Panc1 (cell line): ENCODE results near the gene SPATC1L. TPM values are rescaled to one million over a fixed set of nuclear protein-coding genes. Genes with fewer than 3 reads are reported as not detected.

Source experiments
- ATAC-seq: fragments of 200-7000 bp; cut with Tn5 transposase; 2 replicates; pipeline ENCODE4 v1.9.1; 2020; ENCODE audit warnings: mild to moderate bottlenecking, moderate library complexity
- BruUV-seq: library from RNA; stranded (reverse); fragments of 400-500 nt; replicated peaks from 2 replicates; lab custom pipeline; 2021; lab: Mats Ljungman, UMichigan
- CTCF ChIA-PET: fragments of 300-600 bp; sonication (Branson Sonifier 250); formaldehyde crosslinking; loops from one replicate; lab custom pipeline; 2022; ENCODE audit warnings: antibody characterized with exemption; lab: Charles Lee
- POLR2A ChIA-PET: fragments of 300-600 bp; sonication (Branson Sonifier 250); formaldehyde crosslinking; loops from one replicate; lab custom pipeline; 2022; ENCODE audit warnings: antibody characterized with exemption; lab: Charles Lee
- DNase-seq: peaks from one replicate; pipeline ENCODE4 v3.0.0-alpha.2; 2010; ENCODE audit warnings: low read depth, low spot score
- H3K27ac ChIP-seq: 2 replicates; pipeline ENCODE4 v1.5.1; 2011; ENCODE audit warnings: mild to moderate bottlenecking, low read length, inconsistent platforms
- H3K27me3 ChIP-seq: fragments of 200-500 bp; sonication (Bioruptor generic); 2 replicates; pipeline ENCODE4 v1.6.0; 2014; ENCODE audit warnings: low read length, inconsistent platforms; ENCODE audit not compliant: control insufficient read depth, insufficient read depth
- H3K36me3 ChIP-seq: fragments of 200-500 bp; sonication (Bioruptor generic); 2 replicates; pipeline ENCODE4 v1.5.1; 2014; ENCODE audit warnings: inconsistent platforms, mild to moderate bottlenecking, low read length, moderate library complexity; ENCODE audit not compliant: control insufficient read depth, insufficient read depth
- H3K4me1 ChIP-seq: 2 replicates; pipeline ENCODE4 v1.5.1; 2011; ENCODE audit warnings: inconsistent platforms, mild to moderate bottlenecking, low read length, moderate library complexity; ENCODE audit not compliant: control insufficient read depth, insufficient read depth
- H3K4me3 ChIP-seq, 2 experiments: 2 replicates each; pipeline ENCODE4 v1.5.1; 2011 to 2012; ENCODE audit warnings: low read depth in 2 of 2, low read length in 2 of 2, mild to moderate bottlenecking in 2 of 2, inconsistent platforms in 1 of 2, moderate library complexity in 1 of 2
- H3K9me3 ChIP-seq: fragments of 200-500 bp; sonication (Bioruptor generic); 2 replicates; pipeline ENCODE4 v1.5.1; 2014; ENCODE audit warnings: low read depth, mild to moderate bottlenecking, inconsistent platforms, low read length, moderate library complexity; ENCODE audit not compliant: control insufficient read depth, insufficient read depth
- CTCF ChIP-seq: fragments of 450-650 bp; IDR thresholded peaks from 2 replicates; pipeline ENCODE4 v1.5.1; 2017; ENCODE audit warnings: mild to moderate bottlenecking
- POLR2AphosphoS5 ChIP-seq: IDR thresholded peaks from 2 replicates; pipeline ENCODE4 v1.6.1; 2012; ENCODE audit warnings: mild to moderate bottlenecking, low read depth, low read length, moderate library complexity
- REST ChIP-seq, 2 experiments: IDR thresholded peaks; 2 replicates each; pipeline ENCODE4 v1.6.1; 2011 to 2012; ENCODE audit warnings: low read depth in 2 of 2, control low read depth in 1 of 2, low read length in 1 of 2, mild to moderate bottlenecking in 1 of 2, moderate library complexity in 1 of 2; ENCODE audit not compliant: insufficient read depth in 1 of 2
- SIN3A ChIP-seq: IDR thresholded peaks from 2 replicates; pipeline ENCODE4 v1.6.1; 2012; ENCODE audit warnings: low read depth, mild to moderate bottlenecking, low read length, moderate library complexity, borderline replicate concordance; ENCODE audit not compliant: insufficient read depth
- TCF7L2 ChIP-seq: IDR thresholded peaks from 2 replicates; pipeline ENCODE4 v1.6.1; 2011; ENCODE audit warnings: mild to moderate bottlenecking, low read depth, low read length, inconsistent platforms
- in situ Hi-C: cut with HindIII; loops from 2 replicates; pipeline ENCODE4 v1.10.0; 2016; ENCODE audit warnings: low sequenced_read_pairs, low pct_unique_long_range_greater_than_20kb
- intact Hi-C: fragments of 100-400 bp; cut with micrococcal nuclease; formaldehyde crosslinking; loops from one replicate; pipeline ENCODE4 v1.10.0; 2022; ENCODE audit not compliant: unreplicated experiment
- total RNA-seq: library from RNA; stranded (reverse); gene quantifications from one replicate; pipeline ENCODE4 v1.2.1, GENCODE V29; 2021; ENCODE audit not compliant: unreplicated experiment

SPATC1L gene
- total RNA-seq, 1 experiment from 2014 or later, result 0.26 TPM

DNA sequence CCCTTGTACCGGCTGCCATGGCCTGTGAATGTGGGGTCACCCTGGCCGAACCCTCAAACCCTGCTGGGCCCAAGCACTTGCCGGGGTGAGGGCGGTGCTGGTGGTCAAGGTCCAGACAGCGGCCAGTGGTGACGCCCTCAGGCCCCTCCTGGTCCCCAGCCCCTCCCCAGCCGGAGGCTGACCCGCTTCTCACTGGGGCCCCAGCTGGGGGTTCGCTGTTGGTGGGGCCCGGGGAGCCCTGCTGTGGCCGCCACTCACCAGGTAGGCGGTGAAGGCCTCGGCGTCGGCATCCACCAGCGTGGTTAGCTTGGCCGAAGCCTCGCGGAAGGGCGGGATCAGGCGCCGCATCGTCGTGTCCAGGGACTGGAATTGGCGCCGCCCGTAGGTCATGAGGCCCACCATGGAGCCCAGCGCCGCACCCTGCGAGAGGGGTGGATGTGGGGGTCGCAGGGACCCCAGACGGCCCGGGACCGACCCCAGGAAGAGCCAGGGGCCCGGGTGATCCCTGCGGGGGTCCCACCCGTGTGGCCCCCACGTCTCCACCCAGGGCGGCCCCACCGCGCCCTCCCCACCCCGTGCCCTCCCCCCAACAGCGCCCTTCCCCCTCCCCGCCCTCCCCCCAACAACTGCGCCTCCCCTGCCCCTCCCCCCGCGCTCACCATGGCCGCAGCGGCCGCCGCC is 39.0 kb downstream of the SPATC1L start:
- Histone ChIP-seq H3K27me3 (no peaks in the 10 kb centered on the region), H3K27ac (no peak overlapping the region), H3K4me3 (no peak overlapping the region), H3K9me3 (no peaks in the 10 kb centered on the region), H3K36me3 (no peaks in the 10 kb centered on the region), H3K4me1 (no peaks in the 10 kb centered on the region)
- intact Hi-C loops, result no loop called here
- in situ Hi-C loops, result no loop called here
- POLR2A ChIA-PET, result no interaction called here
- CTCF ChIA-PET, result no interaction called here
- ATAC-seq (no peak), DNase-seq (no peak)
- no peak for TF ChIP-seq POLR2AphosphoS5
- TF ChIP-seq TCF7L2, result no peak
- TF ChIP-seq SIN3A, result no peak
- no peak for TF ChIP-seq CTCF
- no peak for TF ChIP-seq REST (IDR thresholded peaks at IDR 0.05; ENCODE audit: insufficient read depth in 1 of 2, low read depth in 2 of 2, low read length in 1 of 2)
- no TSS peak for BruUV-seq

GRCh38 chr21:46144464-46145070 is 39.7 kb downstream of the SPATC1L start:
- no peaks in the 10 kb centered on the region for H3K9me3 ChIP-seq
- TF ChIP-seq REST (IDR thresholded peaks at IDR 0.05; ENCODE audit: insufficient read depth in 1 of 2, low read depth in 2 of 2, low read length in 1 of 2) (no peak), CTCF (no peak), SIN3A (no peak), TCF7L2 (no peak), POLR2AphosphoS5 (no peak)
- intact Hi-C loops (no loop called here), in situ Hi-C loops (no loop called here)
- POLR2A ChIA-PET, result no interaction called here
- no peaks in the 10 kb centered on the region for H3K4me1 ChIP-seq
- ATAC-seq (no peak), DNase-seq (no peak)
- H3K4me3 ChIP-seq, result no peak overlapping the region
- CTCF ChIA-PET, result interaction anchor here (0.6 kb wide), 1 partner anchor 333 kb away, joined by 4 read pairs; no protein-coding TSS in a partner anchor
- H3K27me3 ChIP-seq, result no peaks in the 10 kb centered on the region
- H3K36me3 ChIP-seq, result no peaks in the 10 kb centered on the region
- H3K27ac ChIP-seq, result no peak overlapping the region
- no TSS peak for BruUV-seq
